Measurements from ENCODE around the gene RFXANK.

Gene RFXANK

GRCh38 chr19:19212916-19213315 lies 20.9 kb downstream of the RFXANK start:
- no peak overlapping the region for H3K9ac ChIP-seq (ENCODE audit: low read depth, low read length, poor library complexity, severe bottlenecking)
- H3K9me2 ChIP-seq (replicated peaks; ENCODE audit: low read depth, low read length): no peaks in the 10 kb centered on the region
- no peaks in the 10 kb centered on the region for H3F3A ChIP-seq (ENCODE audit: low read depth)
- TF ChIP-seq EZH2phosphoT487 (IDR thresholded peaks at IDR 0.05; ENCODE audit: borderline replicate concordance): no peak
- TF ChIP-seq CTCF (conservative IDR thresholded peaks at IDR 0.05; ENCODE audit: low read length): no peak
- H3K9me3 ChIP-seq (ENCODE audit: insufficient read depth, low read depth, low read length): no peaks in the 10 kb centered on the region
- H3K4me2 ChIP-seq (ENCODE audit: low read depth, low read length, poor library complexity, severe bottlenecking): no peak overlapping the region
- H2AFZ ChIP-seq (ENCODE audit: low read length): no peak overlapping the region
- H4K20me1 ChIP-seq (ENCODE audit: insufficient read depth, low read length, poor library complexity, severe bottlenecking): no peaks in the 10 kb centered on the region
- H3K4me3 ChIP-seq (ENCODE audit: low read length, poor library complexity, severe bottlenecking): no peak overlapping the region
- no peaks in the 10 kb centered on the region for H3K4me1 ChIP-seq (ENCODE audit: insufficient read depth, low read length, poor library complexity, severe bottlenecking)
- no peaks in the 10 kb centered on the region for H3K36me3 ChIP-seq (ENCODE audit: insufficient read depth, low read length)
- H3K79me2 ChIP-seq (ENCODE audit: insufficient read depth, low read length): no peaks in the 10 kb centered on the region
- no peaks in the 10 kb centered on the region for H3K27me3 ChIP-seq (ENCODE audit: insufficient read depth, low read length, poor library complexity, severe bottlenecking)

GRCh38 chr19:19213426-19214158 lies 21.5 kb downstream of the RFXANK start:
- no peaks in the 10 kb centered on the region for H4K20me1 ChIP-seq (ENCODE audit: insufficient read depth, low read length, poor library complexity, severe bottlenecking)
- H3K9ac ChIP-seq (ENCODE audit: low read depth, low read length, poor library complexity, severe bottlenecking): no peak overlapping the region
- H3K9me2 ChIP-seq (replicated peaks; ENCODE audit: low read depth, low read length): no peaks in the 10 kb centered on the region
- H2AFZ ChIP-seq (ENCODE audit: low read length): no peak overlapping the region
- no peaks in the 10 kb centered on the region for H3K27me3 ChIP-seq (ENCODE audit: insufficient read depth, low read length, poor library complexity, severe bottlenecking)
- H3K4me2 ChIP-seq (ENCODE audit: low read depth, low read length, poor library complexity, severe bottlenecking): no peak overlapping the region
- H3K9me3 ChIP-seq (ENCODE audit: insufficient read depth, low read depth, low read length): no peaks in the 10 kb centered on the region
- no peaks in the 10 kb centered on the region for H3F3A ChIP-seq (ENCODE audit: low read depth)
- no peaks in the 10 kb centered on the region for H3K4me1 ChIP-seq (ENCODE audit: insufficient read depth, low read length, poor library complexity, severe bottlenecking)
- no peaks in the 10 kb centered on the region for H3K36me3 ChIP-seq (ENCODE audit: insufficient read depth, low read length)
- H3K79me2 ChIP-seq (ENCODE audit: insufficient read depth, low read length): no peaks in the 10 kb centered on the region
- no peak overlapping the region for H3K4me3 ChIP-seq (ENCODE audit: low read length, poor library complexity, severe bottlenecking)
- TF ChIP-seq EZH2phosphoT487 (IDR thresholded peaks at IDR 0.05; ENCODE audit: borderline replicate concordance) (no peak), CTCF (conservative IDR thresholded peaks at IDR 0.05; ENCODE audit: low read length) (no peak)

- no peak overlapping the region for H3K9ac ChIP-seq (ENCODE audit: low read depth, low read length, poor library complexity, severe bottlenecking)
- no peaks in the 10 kb centered on the region for H3K27me3 ChIP-seq (ENCODE audit: insufficient read depth, low read length, poor library complexity, severe bottlenecking)
- H3K9me2 ChIP-seq (replicated peaks; ENCODE audit: low read depth, low read length): no peaks in the 10 kb centered on the region
- H3K4me2 ChIP-seq (ENCODE audit: low read depth, low read length, poor library complexity, severe bottlenecking): no peak overlapping the region
- no peaks in the 10 kb centered on the region for H3F3A ChIP-seq (ENCODE audit: low read depth)
- H3K9me3 ChIP-seq (ENCODE audit: insufficient read depth, low read depth, low read length): no peaks in the 10 kb centered on the region
- no peaks in the 10 kb centered on the region for H3K4me1 ChIP-seq (ENCODE audit: insufficient read depth, low read length, poor library complexity, severe bottlenecking)
- no peak overlapping the region for H2AFZ ChIP-seq (ENCODE audit: low read length)
- H3K36me3 ChIP-seq (ENCODE audit: insufficient read depth, low read length): no peaks in the 10 kb centered on the region
- H3K4me3 ChIP-seq (ENCODE audit: low read length, poor library complexity, severe bottlenecking): no peak overlapping the region
- TF ChIP-seq EZH2phosphoT487 (IDR thresholded peaks at IDR 0.05; ENCODE audit: borderline replicate concordance): no peak
- H3K79me2 ChIP-seq (ENCODE audit: insufficient read depth, low read length): no peaks in the 10 kb centered on the region
- H4K20me1 ChIP-seq (ENCODE audit: insufficient read depth, low read length, poor library complexity, severe bottlenecking): no peaks in the 10 kb centered on the region
These were observed 22.1 kb downstream of the RFXANK start for GRCh38 chr19:19214159-19214490.

GRCh38 chr19:19214892-19215291 lies 22.8 kb downstream of the RFXANK start:
- Histone ChIP-seq H3K36me3 (ENCODE audit: insufficient read depth, low read length) (no peaks in the 10 kb centered on the region), H4K20me1 (ENCODE audit: insufficient read depth, low read length, poor library complexity, severe bottlenecking) (no peaks in the 10 kb centered on the region), H2AFZ (ENCODE audit: low read length) (no peak overlapping the region), H3K79me2 (ENCODE audit: insufficient read depth, low read length) (no peaks in the 10 kb centered on the region), H3K27me3 (ENCODE audit: insufficient read depth, low read length, poor library complexity, severe bottlenecking) (no peaks in the 10 kb centered on the region), H3K9me2 (replicated peaks; ENCODE audit: low read depth, low read length) (no peaks in the 10 kb centered on the region), H3F3A (ENCODE audit: low read depth) (no peaks in the 10 kb centered on the region), H3K9ac (ENCODE audit: low read depth, low read length, poor library complexity, severe bottlenecking) (no peak overlapping the region), H3K4me3 (ENCODE audit: low read length, poor library complexity, severe bottlenecking) (no peak overlapping the region), H3K9me3 (ENCODE audit: insufficient read depth, low read depth, low read length) (no peaks in the 10 kb centered on the region), H3K4me2 (ENCODE audit: low read depth, low read length, poor library complexity, severe bottlenecking) (no peak overlapping the region), H3K4me1 (ENCODE audit: insufficient read depth, low read length, poor library complexity, severe bottlenecking) (no peaks in the 10 kb centered on the region)
- TF ChIP-seq EZH2phosphoT487 (IDR thresholded peaks at IDR 0.05; ENCODE audit: borderline replicate concordance): no peak
- TF ChIP-seq CTCF (conservative IDR thresholded peaks at IDR 0.05; ENCODE audit: low read length): no peak

Data from Loucy (cell line).